Gastrocnemius medialis (tissue), 4 donors: ENCODE measurements around the gene DOCK4. TPM values are rescaled to one million over a fixed set of nuclear protein-coding genes. Genes with fewer than 3 reads are reported as not detected.

Source experiments
- ATAC-seq, 2 donors: fragments of 150-250 bp; one replicate each; pipeline ENCODE4 v1.9.1; 2016
- DNase-seq, 2 donors: peaks; one replicate each; pipeline ENCODE4 v3.0.0-alpha.2; 2019
- H3K27ac ChIP-seq, 4 donors: fragments of 200-600 bp; sonication (generic); 1 replicate in 1 of 4; 2 replicates in 3 of 4; pipeline ENCODE4 v1.5.1; 2016 to 2018; ENCODE audit warnings: mild to moderate bottlenecking in 2 of 4, moderate library complexity in 1 of 4
- H3K27me3 ChIP-seq, 3 donors: fragments of 200-600 bp; sonication (generic) in 2 of 3; 1 replicate in 1 of 3; 2 replicates in 2 of 3; pipeline versions ENCODE4 v1.5.1 to v1.6.0; 2016 to 2019; ENCODE audit warnings: mild to moderate bottlenecking in 1 of 3, moderate library complexity in 1 of 3
- H3K36me3 ChIP-seq, 2 donors: fragments of 200-600 bp; sonication (generic) in 1 of 2; one replicate each; pipeline ENCODE4 v1.5.1; 2017 to 2018
- H3K4me1 ChIP-seq, 2 donors: fragments of 200-600 bp; sonication (generic) in 1 of 2; one replicate each; pipeline ENCODE4 v1.5.1; 2016 to 2017; ENCODE audit warnings: mild to moderate bottlenecking in 2 of 2
- H3K4me3 ChIP-seq, 4 donors: fragments of 200-600 bp; sonication (generic) in 3 of 4; 1 replicate in 1 of 4; 2 replicates in 3 of 4; pipeline ENCODE4 v1.5.1; 2016 to 2019; ENCODE audit warnings: mild to moderate bottlenecking in 2 of 4
- H3K9me3 ChIP-seq, 3 donors: fragments of 200-600 bp; sonication (generic) in 2 of 3; 1 replicate in 1 of 3; 2 replicates in 2 of 3; pipeline ENCODE4 v1.5.1; 2016 to 2019
- CTCF ChIP-seq, 5 experiments: fragments of 450-650 bp in 3 of 5; fragments of 200-600 bp in 2 of 5; sonication (generic) in 2 of 5; IDR thresholded peaks in 4 of 5; conservative IDR thresholded peaks in 1 of 5; 1 replicate in 4 of 5; 2 replicates in 1 of 5; pipeline ENCODE4 v1.5.1; 2016 to 2019; ENCODE audit warnings: antibody characterized with exemption in 5 of 5, mild to moderate bottlenecking in 3 of 5, moderate library complexity in 3 of 5
- POLR2A ChIP-seq, 2 donors: fragments of 450-650 bp; IDR thresholded peaks; one replicate each; pipeline ENCODE4 v1.6.1; 2017; ENCODE audit warnings: antibody characterized with exemption in 2 of 2, mild to moderate bottlenecking in 2 of 2, moderate library complexity in 2 of 2
- in situ Hi-C, 4 donors: fragments of 200-750 bp; cut with MboI; loops; one replicate each; pipeline versions ENCODE4 v1.15.0 to v1.8.0; 2017; ENCODE audit warnings: low sequenced_read_pairs in 4 of 4
- intact Hi-C: fragments of 100-400 bp; cut with DNase I; formaldehyde crosslinking; loops from one replicate; pipeline ENCODE4 v1.15.1; 2023; ENCODE audit warnings: low total_unique reads
- total RNA-seq, 4 donors: library from RNA; depleted of rRNA; stranded (reverse); fragments of >200 nt; gene quantifications; one replicate each; pipeline versions ENCODE4 v1.1.0 to v1.2.3, GENCODE V29; 2016

Gene DOCK4
- total RNA-seq, 4 donors from 2014 or later: 8.7 to 12.0 (median 10.2) TPM

GRCh38 chr7:112097524-112097923 lies 108.7 kb downstream of the DOCK4 start:
- H3K36me3 ChIP-seq: no peaks in the 10 kb centered on the region
- TF ChIP-seq POLR2A (IDR thresholded peaks at IDR 0.05): no peak
- no peak for TF ChIP-seq CTCF (IDR thresholded peaks at IDR 0.05 in 4 of 5, conservative IDR thresholded peaks at IDR 0.05 in 1 of 5)
- H3K9me3 ChIP-seq: no peaks in the 10 kb centered on the region
- no peaks in the 10 kb centered on the region for H3K27me3 ChIP-seq
- peaks cover 4 to 27% of the 10 kb centered on the region in 2 donors for H3K4me1 ChIP-seq
- no peak overlapping the region for H3K27ac ChIP-seq
- DNase-seq (no peak), ATAC-seq (no peak)
- in situ Hi-C loops (no loop called here), intact Hi-C loops (no loop called here)
- H3K4me3 ChIP-seq: no peak overlapping the region

- Histone ChIP-seq H3K27me3 (no peaks in the 10 kb centered on the region), H3K27ac (no peak overlapping the region), H3K4me1 (peaks cover 4 to 15% of the 10 kb centered on the region in 2 donors), H3K36me3 (no peaks in the 10 kb centered on the region), H3K4me3 (no peak overlapping the region), H3K9me3 (no peaks in the 10 kb centered on the region)
- DNase-seq: no peak
- in situ Hi-C loops: no loop called here
- ATAC-seq: no peak
- intact Hi-C loops: no loop called here
- TF ChIP-seq CTCF (IDR thresholded peaks at IDR 0.05 in 4 of 5, conservative IDR thresholded peaks at IDR 0.05 in 1 of 5) (no peak), POLR2A (IDR thresholded peaks at IDR 0.05) (no peak)
These were observed 112.8 kb downstream of the DOCK4 start for GRCh38 chr7:112093409-112093808.

DNA sequence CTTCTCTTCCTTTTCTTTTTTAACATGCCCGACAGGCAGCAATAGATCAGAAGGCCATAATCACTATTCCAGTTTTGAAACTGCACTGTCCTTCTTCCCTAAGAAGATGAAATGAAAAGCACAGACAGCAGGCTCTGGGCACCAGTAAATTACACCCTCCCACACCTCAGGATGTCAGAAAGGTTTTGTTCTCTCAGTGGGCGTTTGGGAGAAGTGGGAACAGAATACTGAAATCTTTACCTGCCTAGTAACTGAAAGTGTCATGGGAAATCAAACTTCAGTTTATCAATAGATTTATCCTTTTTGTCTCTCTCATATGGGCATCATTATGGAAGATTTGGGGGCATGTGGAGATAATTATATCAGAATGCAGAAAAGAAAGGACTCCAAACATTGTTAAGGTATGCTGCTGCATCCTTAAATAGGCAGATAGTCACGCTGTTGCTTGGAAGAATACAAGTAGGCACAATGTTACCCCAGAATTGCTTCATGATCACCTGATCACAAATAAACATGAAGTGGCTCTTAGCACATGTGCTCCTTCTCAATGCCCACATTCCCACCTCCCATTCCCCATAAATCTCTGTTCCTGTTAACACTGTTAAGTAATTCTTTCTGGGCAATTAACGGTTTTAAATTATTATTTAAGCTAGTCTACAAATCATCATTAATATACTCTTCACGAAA lies 113.3 kb downstream of the DOCK4 start:
- Histone ChIP-seq H3K9me3 (no peaks in the 10 kb centered on the region), H3K4me3 (no peak overlapping the region), H3K27me3 (no peaks in the 10 kb centered on the region), H3K27ac (no peak overlapping the region), H3K36me3 (no peaks in the 10 kb centered on the region), H3K4me1 (peaks cover 4 to 16% of the 10 kb centered on the region in 2 donors)
- in situ Hi-C loops: no loop called here
- intact Hi-C loops: no loop called here
- no peak for DNase-seq
- ATAC-seq: no peak
- no peak for TF ChIP-seq CTCF (IDR thresholded peaks at IDR 0.05 in 4 of 5, conservative IDR thresholded peaks at IDR 0.05 in 1 of 5)
- no peak for TF ChIP-seq POLR2A (IDR thresholded peaks at IDR 0.05)

DNA sequence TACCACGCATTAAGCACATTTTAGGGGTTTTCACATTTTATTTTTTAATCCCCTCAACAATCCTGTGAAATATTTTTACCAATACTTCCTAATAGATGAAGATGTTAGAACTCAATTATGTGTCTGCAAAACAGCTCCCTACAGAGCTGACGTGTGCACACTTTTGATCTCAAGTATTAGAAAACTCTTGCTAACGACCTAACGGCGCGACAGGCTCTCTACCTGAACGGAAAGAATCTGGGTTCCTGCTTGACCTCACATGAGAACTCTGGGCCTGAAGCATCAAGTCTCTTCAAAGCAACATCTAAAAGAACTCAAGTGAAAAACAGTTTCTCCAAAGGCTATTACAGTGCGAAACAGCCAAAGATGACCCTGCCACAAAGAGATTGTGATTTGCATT lies 113.9 kb downstream of the DOCK4 start:
- in situ Hi-C loops: no loop called here
- H3K27me3 ChIP-seq: no peaks in the 10 kb centered on the region
- no peak overlapping the region for H3K27ac ChIP-seq
- H3K36me3 ChIP-seq: no peaks in the 10 kb centered on the region
- H3K9me3 ChIP-seq: no peaks in the 10 kb centered on the region
- no peak for ATAC-seq
- peaks cover 4 to 16% of the 10 kb centered on the region in 2 donors for H3K4me1 ChIP-seq
- no peak for DNase-seq
- intact Hi-C loops: no loop called here
- TF ChIP-seq POLR2A (IDR thresholded peaks at IDR 0.05): no peak
- no peak for TF ChIP-seq CTCF (IDR thresholded peaks at IDR 0.05 in 4 of 5, conservative IDR thresholded peaks at IDR 0.05 in 1 of 5)
- no peak overlapping the region for H3K4me3 ChIP-seq

GRCh38 chr7:112091768-112092167 lies 114.4 kb downstream of the DOCK4 start:
- H3K4me1 ChIP-seq: peaks cover 3 to 14% of the 10 kb centered on the region in 2 donors

More at GRCh38 chr7:112091768-112092167, 114.4 kb downstream of the DOCK4 start:
- Histone ChIP-seq H3K27me3 (no peaks in the 10 kb centered on the region), H3K27ac (no peak overlapping the region), H3K36me3 (no peaks in the 10 kb centered on the region), H3K9me3 (no peaks in the 10 kb centered on the region), H3K4me3 (no peak overlapping the region)
- ATAC-seq (no peak), DNase-seq (no peak)
- in situ Hi-C loops: no loop called here
- intact Hi-C loops: no loop called here
- no peak for TF ChIP-seq CTCF (IDR thresholded peaks at IDR 0.05 in 4 of 5, conservative IDR thresholded peaks at IDR 0.05 in 1 of 5)
- no peak for TF ChIP-seq POLR2A (IDR thresholded peaks at IDR 0.05)
